ENCODE data around the gene DRAM2. TPM values are rescaled to one million over a fixed set of nuclear protein-coding genes. Genes with fewer than 3 reads are reported as not detected.

The DRAM2 gene
- polyA plus RNA-seq, 1 donor = 78.5 TPM

- WGBS (ENCODE audit: insufficient coverage, low lambda C conversion rate) = 100% methylated on average over 1 of the region's 2 CpGs
- Histone ChIP-seq H3K4me1 (ENCODE audit: control insufficient read depth, insufficient read depth, low read length) (peaks cover 4% of the 10 kb centered on the region), H3K27ac (ENCODE audit: low read length) (no peak overlapping the region), H3K4me3 (ENCODE audit: low read length) (no peak overlapping the region), H3K9me3 (ENCODE audit: control insufficient read depth, low read depth, low read length) (no peaks in the 10 kb centered on the region), H3K27me3 (ENCODE audit: control insufficient read depth, insufficient read depth, low read length) (no peaks in the 10 kb centered on the region), H3K36me3 (ENCODE audit: control insufficient read depth, insufficient read depth, low read length) (peaks cover 31% of the 10 kb centered on the region)
- no peak for DNase-seq
These were observed 24.3 kb upstream of the DRAM2 start for GRCh38 chr1:111164151-111164550.

GRCh38 chr1:111163363-111163762, 23.5 kb upstream of the DRAM2 start:
- H3K9me3 ChIP-seq (ENCODE audit: control insufficient read depth, low read depth, low read length) = no peaks in the 10 kb centered on the region
- H3K4me3 ChIP-seq (ENCODE audit: low read length) = no peak overlapping the region
- DNase-seq = no peak
- 100% methylated on average over 1 of the region's 4 CpGs for WGBS (ENCODE audit: insufficient coverage, low lambda C conversion rate)
- H3K4me1 ChIP-seq (ENCODE audit: control insufficient read depth, insufficient read depth, low read length) = peaks cover 4% of the 10 kb centered on the region
- no peak overlapping the region for H3K27ac ChIP-seq (ENCODE audit: low read length)
- H3K36me3 ChIP-seq (ENCODE audit: control insufficient read depth, insufficient read depth, low read length) = peaks cover 27% of the 10 kb centered on the region
- H3K27me3 ChIP-seq (ENCODE audit: control insufficient read depth, insufficient read depth, low read length) = no peaks in the 10 kb centered on the region

GRCh38 chr1:111162488-111162880, 22.6 kb upstream of the DRAM2 start:
- DNase-seq = no peak
- Histone ChIP-seq H3K36me3 (ENCODE audit: control insufficient read depth, insufficient read depth, low read length) (peaks cover 21% of the 10 kb centered on the region), H3K27ac (ENCODE audit: low read length) (no peak overlapping the region), H3K27me3 (ENCODE audit: control insufficient read depth, insufficient read depth, low read length) (no peaks in the 10 kb centered on the region), H3K4me1 (ENCODE audit: control insufficient read depth, insufficient read depth, low read length) (peaks cover 4% of the 10 kb centered on the region), H3K4me3 (ENCODE audit: low read length) (no peak overlapping the region), H3K9me3 (ENCODE audit: control insufficient read depth, low read depth, low read length) (no peaks in the 10 kb centered on the region)
- WGBS (ENCODE audit: insufficient coverage, low lambda C conversion rate) = 100% methylated on average over 1 of the region's 2 CpGs

- H3K27ac ChIP-seq (ENCODE audit: low read length) = no peak overlapping the region
- no peak overlapping the region for H3K4me3 ChIP-seq (ENCODE audit: low read length)
- 40% methylated on average over 1 of the region's 1 CpG for WGBS (ENCODE audit: insufficient coverage, low lambda C conversion rate)
- H3K27me3 ChIP-seq (ENCODE audit: control insufficient read depth, insufficient read depth, low read length) = no peaks in the 10 kb centered on the region
- peaks cover 22% of the 10 kb centered on the region for H3K36me3 ChIP-seq (ENCODE audit: control insufficient read depth, insufficient read depth, low read length)
- no peaks in the 10 kb centered on the region for H3K9me3 ChIP-seq (ENCODE audit: control insufficient read depth, low read depth, low read length)
- peak in 1 of 2 donors; percentile 27 for DNase-seq
- peaks cover 6% of the 10 kb centered on the region for H3K4me1 ChIP-seq (ENCODE audit: control insufficient read depth, insufficient read depth, low read length)
These were observed 22.1 kb upstream of the DRAM2 start for GRCh38 chr1:111161843-111162487.

GRCh38 chr1:111157431-111157830, 17.5 kb upstream of the DRAM2 start:
- Histone ChIP-seq H3K9me3 (ENCODE audit: control insufficient read depth, low read depth, low read length) (no peaks in the 10 kb centered on the region), H3K4me1 (ENCODE audit: control insufficient read depth, insufficient read depth, low read length) (peaks cover 12% of the 10 kb centered on the region), H3K27ac (ENCODE audit: low read length) (peak overlapping the region; percentile 38), H3K36me3 (ENCODE audit: control insufficient read depth, insufficient read depth, low read length) (peaks cover 18% of the 10 kb centered on the region), H3K27me3 (ENCODE audit: control insufficient read depth, insufficient read depth, low read length) (no peaks in the 10 kb centered on the region), H3K4me3 (ENCODE audit: low read length) (no peak overlapping the region)
- WGBS (ENCODE audit: insufficient coverage, low lambda C conversion rate) = no CpG with 5 or more reads among the region's 2 CpGs
- DNase-seq = peak; percentile 46 to 77

- H3K9me3 ChIP-seq (ENCODE audit: control insufficient read depth, low read depth, low read length) = no peaks in the 10 kb centered on the region
- 100% methylated on average over 2 of the region's 5 CpGs for WGBS (ENCODE audit: insufficient coverage, low lambda C conversion rate)
- peaks cover 9% of the 10 kb centered on the region for H3K4me1 ChIP-seq (ENCODE audit: control insufficient read depth, insufficient read depth, low read length)
- H3K27me3 ChIP-seq (ENCODE audit: control insufficient read depth, insufficient read depth, low read length) = no peaks in the 10 kb centered on the region
- DNase-seq = no peak
- H3K27ac ChIP-seq (ENCODE audit: low read length) = no peak overlapping the region
- peaks cover 34% of the 10 kb centered on the region for H3K36me3 ChIP-seq (ENCODE audit: control insufficient read depth, insufficient read depth, low read length)
- no peak overlapping the region for H3K4me3 ChIP-seq (ENCODE audit: low read length)
These were observed 14.4 kb upstream of the DRAM2 start for GRCh38 chr1:111154021-111154999.

- Histone ChIP-seq H3K4me1 (ENCODE audit: control insufficient read depth, insufficient read depth, low read length) (peaks cover 5% of the 10 kb centered on the region), H3K27me3 (ENCODE audit: control insufficient read depth, insufficient read depth, low read length) (no peaks in the 10 kb centered on the region), H3K9me3 (ENCODE audit: control insufficient read depth, low read depth, low read length) (no peaks in the 10 kb centered on the region), H3K27ac (ENCODE audit: low read length) (no peak overlapping the region), H3K4me3 (ENCODE audit: low read length) (no peak overlapping the region), H3K36me3 (ENCODE audit: control insufficient read depth, insufficient read depth, low read length) (peaks cover 41% of the 10 kb centered on the region)
- no peak for DNase-seq
- WGBS (ENCODE audit: insufficient coverage, low lambda C conversion rate) = 100% methylated on average over 1 of the region's 3 CpGs
These were observed 11.9 kb upstream of the DRAM2 start for GRCh38 chr1:111151838-111152237.

- peaks cover 35% of the 10 kb centered on the region for H3K36me3 ChIP-seq (ENCODE audit: control insufficient read depth, insufficient read depth, low read length)
- no peaks in the 10 kb centered on the region for H3K4me1 ChIP-seq (ENCODE audit: control insufficient read depth, insufficient read depth, low read length)
- whole genome bisulfite sequencing (ENCODE audit: insufficient coverage, low lambda C conversion rate) = 100% methylated on average over 2 of the region's 2 CpGs
These were observed 8.5 kb upstream of the DRAM2 start for GRCh38 chr1:111148376-111148881.

GRCh38 chr1:111147948-111148347, 8.1 kb upstream of the DRAM2 start:
- Histone ChIP-seq H3K36me3 (ENCODE audit: control insufficient read depth, insufficient read depth, low read length) (peaks cover 31% of the 10 kb centered on the region), H3K9me3 (ENCODE audit: control insufficient read depth, low read depth, low read length) (no peaks in the 10 kb centered on the region), H3K4me1 (ENCODE audit: control insufficient read depth, insufficient read depth, low read length) (no peaks in the 10 kb centered on the region), H3K27ac (ENCODE audit: low read length) (no peak overlapping the region), H3K27me3 (ENCODE audit: control insufficient read depth, insufficient read depth, low read length) (no peaks in the 10 kb centered on the region), H3K4me3 (ENCODE audit: low read length) (no peak overlapping the region)
- 100% methylated on average over 1 of the region's 3 CpGs for WGBS (ENCODE audit: insufficient coverage, low lambda C conversion rate)
- DNase-seq = no peak

More at GRCh38 chr1:111148376-111148881, 8.5 kb upstream of the DRAM2 start:
- Histone ChIP-seq H3K27me3 (ENCODE audit: control insufficient read depth, insufficient read depth, low read length) (no peaks in the 10 kb centered on the region), H3K4me3 (ENCODE audit: low read length) (no peak overlapping the region), H3K9me3 (ENCODE audit: control insufficient read depth, low read depth, low read length) (no peaks in the 10 kb centered on the region), H3K27ac (ENCODE audit: low read length) (no peak overlapping the region)
- no peak for DNase-seq

- no peak for DNase-seq
- no peak overlapping the region for H3K4me3 ChIP-seq (ENCODE audit: low read length)
- no peaks in the 10 kb centered on the region for H3K27me3 ChIP-seq (ENCODE audit: control insufficient read depth, insufficient read depth, low read length)
These were observed 6.3 kb upstream of the DRAM2 start for GRCh38 chr1:111145963-111146768.

More at GRCh38 chr1:111145963-111146768, 6.3 kb upstream of the DRAM2 start:
- Histone ChIP-seq H3K4me1 (ENCODE audit: control insufficient read depth, insufficient read depth, low read length) (peaks cover 6% of the 10 kb centered on the region), H3K27ac (ENCODE audit: low read length) (no peak overlapping the region), H3K9me3 (ENCODE audit: control insufficient read depth, low read depth, low read length) (no peaks in the 10 kb centered on the region), H3K36me3 (ENCODE audit: control insufficient read depth, insufficient read depth, low read length) (peaks cover 24% of the 10 kb centered on the region)

Measured in large intestine (tissue), 3 donors.